Ascending aorta (tissue), 2 donors: ENCODE data around the gene TAF11. TPM values are rescaled to one million over a fixed set of nuclear protein-coding genes. Genes with fewer than 3 reads are reported as not detected.

Experiments
- DNase-seq, 2 donors: peaks; one replicate each; pipeline ENCODE4 v3.0.0-alpha.2; 2019; ENCODE audit warnings: low spot score in 2 of 2
- H3K27ac ChIP-seq, 2 donors: fragments of 200-600 bp; sonication (generic); one replicate each; pipeline ENCODE4 v1.5.1; 2016 to 2017; ENCODE audit warnings: mild to moderate bottlenecking in 1 of 2
- H3K27me3 ChIP-seq: fragments of 200-600 bp; sonication (generic); one replicate; pipeline ENCODE4 v1.5.1; 2017
- H3K36me3 ChIP-seq, 2 donors: fragments of 200-600 bp; sonication (generic); one replicate each; pipeline ENCODE4 v1.5.1; 2016
- H3K4me1 ChIP-seq, 2 donors: fragments of 200-600 bp; sonication (generic); one replicate each; pipeline ENCODE4 v1.5.1; 2016 to 2017; ENCODE audit warnings: mild to moderate bottlenecking in 1 of 2
- H3K4me3 ChIP-seq, 2 donors: fragments of 200-600 bp; sonication (generic); one replicate each; pipeline ENCODE4 v1.5.1; 2016 to 2017; ENCODE audit warnings: mild to moderate bottlenecking in 1 of 2
- H3K9me3 ChIP-seq, 2 donors: fragments of 200-600 bp; sonication (generic); one replicate each; pipeline ENCODE4 v1.5.1; 2016
- intact Hi-C: fragments of 100-400 bp; cut with DNase I; formaldehyde crosslinking; loops from one replicate; pipeline ENCODE4 v1.15.1; 2023
- total RNA-seq: library from RNA; depleted of rRNA; stranded (reverse); fragments of >200 nt; gene quantifications from one replicate; pipeline ENCODE4 v1.1.0, GENCODE V29; 2016
- TF ChIP-seq, protein P1 (sequence below), 3 experiments: fragments of 200-600 bp in 2 of 3; fragments of 450-650 bp in 1 of 3; sonication (generic) in 2 of 3; IDR thresholded peaks; one replicate each; pipeline ENCODE4 v1.5.1; 2016 to 2019; ENCODE audit warnings: antibody characterized with exemption in 3 of 3, mild to moderate bottlenecking in 1 of 3, moderate library complexity in 1 of 3

Gene TAF11
- total RNA-seq, 1 donor from 2014 or later, result 0.85 TPM

DNA sequence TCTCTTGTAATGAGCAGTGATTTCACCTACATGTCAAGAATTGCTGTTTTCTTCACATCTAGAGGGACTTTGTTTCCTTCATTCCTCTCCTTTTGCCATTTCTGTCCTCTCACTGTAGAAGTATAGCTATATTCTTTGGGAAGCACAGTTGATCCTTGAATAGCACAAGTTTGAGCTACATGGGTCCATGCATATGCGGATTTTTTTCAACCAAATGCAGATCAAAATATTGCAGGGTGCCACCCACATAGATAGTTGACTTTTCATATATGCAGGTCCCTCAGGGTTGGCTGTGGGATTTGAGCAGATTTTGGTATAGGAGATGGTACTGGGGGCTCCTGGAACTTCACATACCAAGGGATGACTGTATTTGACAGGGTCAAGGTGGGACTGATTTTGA, 54.9 kb downstream of the TAF11 start:
- Histone ChIP-seq H3K4me3 (no peak overlapping the region), H3K27ac (no peak overlapping the region), H3K9me3 (no peaks in the 10 kb centered on the region), H3K4me1 (no peaks in the 10 kb centered on the region), H3K36me3 (peaks cover 40 to 57% of the 10 kb centered on the region in 2 donors), H3K27me3 (no peaks in the 10 kb centered on the region)
- no peak for DNase-seq
- TF ChIP-seq, protein P1, sequence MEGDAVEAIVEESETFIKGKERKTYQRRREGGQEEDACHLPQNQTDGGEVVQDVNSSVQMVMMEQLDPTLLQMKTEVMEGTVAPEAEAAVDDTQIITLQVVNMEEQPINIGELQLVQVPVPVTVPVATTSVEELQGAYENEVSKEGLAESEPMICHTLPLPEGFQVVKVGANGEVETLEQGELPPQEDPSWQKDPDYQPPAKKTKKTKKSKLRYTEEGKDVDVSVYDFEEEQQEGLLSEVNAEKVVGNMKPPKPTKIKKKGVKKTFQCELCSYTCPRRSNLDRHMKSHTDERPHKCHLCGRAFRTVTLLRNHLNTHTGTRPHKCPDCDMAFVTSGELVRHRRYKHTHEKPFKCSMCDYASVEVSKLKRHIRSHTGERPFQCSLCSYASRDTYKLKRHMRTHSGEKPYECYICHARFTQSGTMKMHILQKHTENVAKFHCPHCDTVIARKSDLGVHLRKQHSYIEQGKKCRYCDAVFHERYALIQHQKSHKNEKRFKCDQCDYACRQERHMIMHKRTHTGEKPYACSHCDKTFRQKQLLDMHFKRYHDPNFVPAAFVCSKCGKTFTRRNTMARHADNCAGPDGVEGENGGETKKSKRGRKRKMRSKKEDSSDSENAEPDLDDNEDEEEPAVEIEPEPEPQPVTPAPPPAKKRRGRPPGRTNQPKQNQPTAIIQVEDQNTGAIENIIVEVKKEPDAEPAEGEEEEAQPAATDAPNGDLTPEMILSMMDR (IDR thresholded peaks at IDR 0.05), result no peak
- intact Hi-C loops, result no loop called here

DNA sequence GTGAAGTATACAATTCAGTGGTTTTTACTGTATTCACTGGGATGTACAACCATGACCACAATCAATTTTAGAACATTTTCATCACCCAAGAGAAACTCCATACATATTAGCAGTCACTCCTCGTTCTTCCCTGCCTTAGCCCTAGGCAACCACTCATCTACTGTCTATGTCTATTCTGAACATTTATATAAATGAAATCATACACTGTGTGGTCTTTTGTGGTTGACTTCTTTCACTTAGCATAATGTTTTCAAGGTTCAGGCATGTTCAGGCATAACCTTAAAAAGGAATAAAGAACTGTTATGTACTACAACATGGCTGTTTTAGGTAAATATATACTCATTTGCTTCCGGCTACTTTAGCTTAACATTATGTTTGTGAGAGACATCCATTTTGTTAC, 58.7 kb downstream of the TAF11 start:
- TF ChIP-seq, protein P1 (IDR thresholded peaks at IDR 0.05), result no peak
- no peak overlapping the region for H3K4me3 ChIP-seq
- intact Hi-C loops, result no loop called here
- no peaks in the 10 kb centered on the region for H3K9me3 ChIP-seq
- H3K27me3 ChIP-seq, result no peaks in the 10 kb centered on the region
- no peaks in the 10 kb centered on the region for H3K4me1 ChIP-seq
- H3K27ac ChIP-seq, result no peak overlapping the region
- H3K36me3 ChIP-seq, result peaks cover 31 to 55% of the 10 kb centered on the region in 2 donors
- DNase-seq, result no peak

Other genes with a start within 250 kb of the TAF11 start
- 69.6 TPM for gene ILRUN, start 191.3 kb downstream of the TAF11 start, total RNA-seq
- 113 TPM for gene SNRPC, start 130.5 kb downstream of the TAF11 start, total RNA-seq
- gene BLTP3A, start 96.0 kb downstream of the TAF11 start, total RNA-seq, result 12.7 TPM
- 20.9 TPM for gene ANKS1A, start 1.2 kb upstream of the TAF11 start, total RNA-seq